NCI-H69 (cell line): ENCODE data around the gene ROS1.

Source experiments
- DNase-seq: peaks from one replicate; lab custom pipeline; 2025; lab: John Stamatoyannopoulos, UW

Gene ROS1

GRCh38 chr6:117309069-117309468 is 116.7 kb downstream of the ROS1 start:
- DNase-seq: no peak

GRCh38 chr6:117307655-117308054 is 118.1 kb downstream of the ROS1 start:
- no peak for DNase-seq

DNA sequence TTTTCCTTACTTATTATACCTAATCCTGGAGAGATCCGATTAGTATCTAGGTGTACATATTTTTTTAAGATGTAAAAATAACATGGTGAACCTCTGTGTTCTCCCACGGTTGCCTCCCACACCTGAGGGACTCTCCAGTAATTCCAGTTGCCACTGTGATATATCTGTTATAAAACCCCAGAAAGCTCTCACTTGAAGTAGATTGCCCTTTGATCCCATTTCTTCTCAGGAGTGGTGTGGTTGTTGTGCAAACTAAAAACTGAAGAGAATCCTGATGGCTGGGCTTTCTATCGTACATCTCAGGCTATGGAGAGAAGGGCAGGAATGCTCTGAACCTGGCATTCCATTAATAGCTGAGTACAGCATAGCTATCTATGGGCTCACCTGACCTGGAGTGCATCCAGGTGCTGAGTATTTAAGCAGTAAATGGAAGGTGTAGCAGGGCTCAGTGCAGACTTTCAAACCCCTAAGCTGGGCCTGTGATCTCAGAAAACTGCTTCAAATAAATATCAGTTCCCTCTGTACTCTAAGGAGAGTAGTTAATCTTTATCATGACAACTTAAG is 119.4 kb downstream of the ROS1 start:
- no peak for DNase-seq

- DNase-seq: no peak
Observed at GRCh38 chr6:117304446-117304845, 121.3 kb downstream of the ROS1 start.

DNA sequence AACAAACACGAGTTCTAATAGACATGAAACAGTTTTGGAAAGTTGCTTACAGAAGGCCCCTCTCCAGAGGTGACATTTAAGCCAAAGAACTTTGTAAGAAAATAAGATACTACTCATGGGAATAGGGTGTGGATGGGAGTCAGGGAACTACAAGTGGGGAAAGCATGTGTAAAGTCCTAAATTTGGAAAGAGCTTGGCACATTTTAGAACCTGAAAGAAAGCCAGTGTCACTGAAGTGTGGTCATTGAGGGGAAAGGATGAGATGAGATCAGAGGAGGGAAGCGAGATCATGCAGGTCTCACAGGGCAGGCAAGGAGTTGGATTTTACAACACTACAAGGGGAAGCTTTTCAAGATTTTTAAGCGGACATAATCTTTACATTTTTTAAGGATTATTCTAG is 122.4 kb downstream of the ROS1 start:
- no peak for DNase-seq

GRCh38 chr6:117298941-117299340 is 126.8 kb downstream of the ROS1 start:
- no peak for DNase-seq

DNA sequence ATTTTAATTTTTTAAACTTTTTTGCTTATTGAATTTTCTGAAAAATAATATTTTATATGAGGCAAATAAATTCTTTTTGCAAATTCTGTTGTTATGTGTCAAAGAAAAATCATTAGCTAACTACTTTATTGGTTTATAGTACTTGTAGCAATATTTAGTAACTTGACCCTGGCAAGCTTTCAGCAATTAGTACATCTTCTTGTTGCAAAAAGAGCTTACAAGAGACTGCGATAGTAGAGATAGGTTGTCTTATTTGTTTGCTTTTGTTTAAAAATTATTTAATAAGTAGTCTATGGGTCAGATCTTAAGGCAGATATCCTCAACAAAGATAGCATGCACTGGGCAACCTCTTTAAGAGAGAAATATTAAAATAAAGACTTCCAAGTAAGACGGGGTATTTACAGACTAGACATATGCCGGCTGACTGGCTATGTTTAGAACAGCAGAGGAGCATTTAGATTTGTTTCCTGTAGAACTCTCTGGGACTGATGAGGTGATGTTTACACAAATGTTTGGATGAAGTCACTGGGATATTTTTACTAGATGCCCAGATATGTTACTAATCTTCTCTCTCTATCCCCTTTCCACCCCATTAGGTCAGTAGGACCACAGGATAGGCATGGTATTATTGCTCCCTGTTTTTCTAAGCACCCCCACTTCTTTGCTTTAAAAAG is 135.4 kb downstream of the ROS1 start:
- no peak for DNase-seq

DNA sequence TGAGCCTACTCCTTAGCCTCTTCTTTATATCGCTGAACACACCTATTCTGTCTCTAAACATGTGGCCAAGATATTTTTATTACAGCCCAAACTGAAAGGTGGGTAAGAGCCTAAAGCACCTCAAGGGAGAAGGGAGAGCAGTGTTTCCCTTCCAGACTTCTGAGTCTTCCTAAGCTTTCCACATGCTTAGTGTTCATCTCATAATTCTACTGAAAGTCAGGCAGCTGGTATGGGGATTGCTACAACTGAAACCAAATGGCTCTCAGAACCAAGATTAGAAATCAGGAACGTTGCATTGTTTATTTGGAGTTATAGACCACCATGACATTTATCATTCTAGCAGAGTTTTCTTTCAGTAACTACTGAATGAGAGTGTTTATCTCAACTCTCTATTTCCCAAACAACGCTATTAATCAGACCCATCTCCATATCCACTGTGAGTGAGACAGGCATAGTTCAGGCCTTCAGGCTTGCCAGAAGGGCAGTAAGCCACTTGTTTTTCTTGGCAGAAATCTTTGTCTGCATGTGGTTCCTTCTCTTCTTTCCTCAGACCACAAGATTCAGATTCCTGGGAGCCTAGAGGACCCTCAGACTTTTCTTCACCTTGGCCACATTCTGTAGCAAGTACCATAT is 137.5 kb downstream of the ROS1 start:
- DNase-seq: no peak

- no peak for DNase-seq
Observed at GRCh38 chr6:117280922-117281321, 144.8 kb downstream of the ROS1 start.

DNA sequence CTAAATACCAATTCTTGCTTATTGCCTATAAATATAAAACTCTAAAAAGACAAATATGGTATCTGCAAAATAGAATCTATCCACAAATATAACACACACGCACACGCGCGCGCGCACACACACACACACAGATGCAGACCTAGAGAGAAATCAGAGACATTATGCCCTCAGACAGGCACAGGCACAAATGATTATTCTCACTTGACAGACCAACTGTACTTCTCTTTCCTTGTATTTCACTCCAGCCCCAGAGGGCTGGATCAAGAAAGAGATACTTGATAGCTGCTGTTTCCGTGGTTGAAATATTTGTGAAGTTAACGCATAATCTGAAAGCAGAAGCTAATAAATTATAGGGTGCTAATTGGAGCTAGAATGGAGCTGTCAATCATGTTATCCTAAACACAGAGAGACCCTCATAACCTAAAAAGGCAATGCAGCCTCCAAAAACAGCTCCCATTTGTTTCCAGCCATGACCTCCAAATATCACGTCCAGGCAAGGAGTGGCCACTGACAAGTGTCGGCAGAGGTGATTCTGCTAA is 148.9 kb downstream of the ROS1 start:
- no peak for DNase-seq

DNA sequence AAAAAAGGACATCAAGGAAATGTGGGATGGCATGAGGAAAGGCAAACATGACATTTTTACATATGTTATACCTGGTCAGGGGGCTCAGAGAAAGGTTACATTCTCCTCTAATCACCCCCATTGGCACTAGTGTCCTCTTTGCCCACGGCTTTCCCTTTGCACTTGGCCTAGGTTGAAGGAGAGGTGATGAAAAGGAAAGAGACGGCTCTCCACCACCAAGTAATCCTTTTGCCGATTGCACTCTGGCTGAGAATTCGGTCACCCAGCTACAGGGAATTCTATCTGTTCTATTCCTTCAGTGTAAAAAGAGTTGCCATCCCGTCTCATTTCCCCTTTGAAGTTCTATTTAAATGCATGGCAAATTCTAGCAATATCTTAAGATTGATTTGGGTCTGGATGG is 150.0 kb downstream of the ROS1 start:
- DNase-seq: no peak

DNA sequence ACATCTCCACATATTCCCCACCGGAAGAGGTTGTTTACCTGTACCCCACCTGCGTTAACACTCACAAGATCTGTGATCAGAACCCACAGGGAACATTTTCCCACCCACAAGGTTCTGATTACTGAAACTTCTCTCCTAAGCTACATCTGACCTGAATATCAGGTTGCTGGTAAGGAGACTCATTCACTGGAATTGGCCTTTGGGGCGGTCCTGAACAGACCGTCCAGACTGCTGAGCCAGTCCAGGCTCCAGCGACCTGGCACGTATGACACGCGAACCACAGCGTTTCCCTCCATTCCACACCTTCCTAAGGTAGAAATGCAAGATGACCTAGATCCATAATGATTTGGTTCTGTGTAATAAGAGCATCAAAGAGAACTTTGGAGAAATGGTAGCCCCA is 150.5 kb downstream of the ROS1 start:
- DNase-seq: no peak

- no peak for DNase-seq
Observed at GRCh38 chr6:117272891-117273290, 152.9 kb downstream of the ROS1 start.

- no peak for DNase-seq
Observed at GRCh38 chr6:117272032-117272866, 153.5 kb downstream of the ROS1 start.

DNA sequence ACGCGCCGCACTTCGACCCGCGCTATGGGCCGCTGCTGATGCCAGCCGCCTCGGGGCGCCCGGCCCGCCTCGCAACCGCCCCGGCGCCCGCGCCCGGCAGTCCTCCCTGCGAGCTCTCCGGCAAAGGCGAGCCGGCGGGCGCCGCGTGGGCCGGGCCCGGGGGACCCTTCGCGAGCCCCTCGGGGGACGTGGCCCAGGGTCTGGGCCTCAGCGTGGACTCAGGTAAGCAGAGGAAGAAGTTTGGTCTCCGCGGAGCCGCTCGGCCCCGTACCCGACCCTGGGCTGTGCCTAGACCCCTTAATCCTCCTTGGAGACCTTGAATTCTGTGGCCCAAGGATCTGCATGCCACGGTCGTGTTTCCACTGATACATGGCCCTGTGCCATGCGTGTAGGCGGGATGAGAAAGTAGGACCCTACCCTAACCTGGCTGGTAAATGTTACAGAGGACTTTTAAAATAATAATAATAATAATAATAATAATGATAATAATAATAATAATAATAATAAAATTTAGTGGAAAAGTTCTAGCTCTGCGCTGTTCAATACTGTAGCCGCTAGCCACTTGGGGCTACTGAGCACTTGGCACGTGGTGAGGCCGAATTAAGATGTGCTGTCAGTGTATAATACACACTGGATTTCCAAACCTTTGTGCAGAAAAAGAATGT is 154.8 kb downstream of the ROS1 start:
- DNase-seq: no peak

- DNase-seq: no peak
Observed at GRCh38 chr6:117270055-117270842, 155.5 kb downstream of the ROS1 start.

GRCh38 chr6:117269638-117270054 is 156.1 kb downstream of the ROS1 start:
- DNase-seq: no peak

DNA sequence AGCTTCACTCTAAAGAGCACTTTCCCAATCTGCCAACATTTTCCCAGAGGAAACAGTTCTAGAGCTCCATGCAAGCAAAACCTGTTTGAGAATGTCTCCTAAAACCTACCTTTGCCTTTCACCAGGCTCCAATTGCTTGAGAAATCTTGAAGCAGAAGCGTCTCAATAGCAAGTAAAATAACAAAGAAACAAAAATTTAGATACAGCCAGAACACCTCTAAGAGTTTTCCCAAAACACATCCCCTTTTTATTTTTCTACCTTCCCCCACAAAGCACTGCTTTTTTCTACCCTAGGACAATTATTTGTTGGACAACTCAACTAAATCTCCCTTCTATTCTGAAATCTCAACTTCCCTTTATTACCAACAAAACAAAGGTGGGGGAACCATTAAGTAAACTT is 156.8 kb downstream of the ROS1 start:
- no peak for DNase-seq

- DNase-seq: no peak
Observed at GRCh38 chr6:117267766-117268534, 157.8 kb downstream of the ROS1 start.

DNA sequence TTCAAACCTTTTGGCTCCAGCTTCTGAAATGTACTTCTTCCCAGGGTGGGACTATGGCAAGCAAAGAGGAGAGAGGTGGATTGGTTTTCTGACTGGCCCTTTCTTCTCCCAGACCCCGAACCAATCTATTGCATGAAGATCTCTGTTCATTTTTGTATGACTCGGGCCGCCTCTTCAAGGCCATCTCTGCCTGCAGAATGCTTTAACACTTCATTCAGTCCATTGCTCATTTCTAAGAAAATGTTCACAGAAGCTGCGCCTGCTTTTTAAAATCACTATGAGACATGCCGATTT is 158.7 kb downstream of the ROS1 start:
- DNase-seq: no peak
